ENCODE results near the gene GALK2.

DNA sequence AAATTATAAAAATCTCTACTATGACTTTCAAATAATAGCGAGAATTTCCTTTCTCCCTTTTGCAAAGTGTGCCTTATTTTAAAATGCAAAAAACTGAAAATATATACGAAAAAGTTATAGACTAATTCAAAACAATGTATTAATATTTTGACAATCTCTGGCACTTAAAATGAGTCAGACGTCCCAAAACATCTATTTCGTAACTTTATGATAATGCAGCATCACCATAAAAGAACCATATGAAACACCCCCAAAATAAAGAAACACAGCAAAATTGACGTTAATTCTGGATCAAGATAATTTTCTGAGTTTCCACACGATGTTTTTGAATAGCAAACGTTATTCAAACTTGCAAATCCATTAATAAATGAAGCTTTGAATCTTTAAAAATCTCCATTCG, 15.7 kb upstream of the GALK2 start:
- TF ChIP-seq, protein P1, sequence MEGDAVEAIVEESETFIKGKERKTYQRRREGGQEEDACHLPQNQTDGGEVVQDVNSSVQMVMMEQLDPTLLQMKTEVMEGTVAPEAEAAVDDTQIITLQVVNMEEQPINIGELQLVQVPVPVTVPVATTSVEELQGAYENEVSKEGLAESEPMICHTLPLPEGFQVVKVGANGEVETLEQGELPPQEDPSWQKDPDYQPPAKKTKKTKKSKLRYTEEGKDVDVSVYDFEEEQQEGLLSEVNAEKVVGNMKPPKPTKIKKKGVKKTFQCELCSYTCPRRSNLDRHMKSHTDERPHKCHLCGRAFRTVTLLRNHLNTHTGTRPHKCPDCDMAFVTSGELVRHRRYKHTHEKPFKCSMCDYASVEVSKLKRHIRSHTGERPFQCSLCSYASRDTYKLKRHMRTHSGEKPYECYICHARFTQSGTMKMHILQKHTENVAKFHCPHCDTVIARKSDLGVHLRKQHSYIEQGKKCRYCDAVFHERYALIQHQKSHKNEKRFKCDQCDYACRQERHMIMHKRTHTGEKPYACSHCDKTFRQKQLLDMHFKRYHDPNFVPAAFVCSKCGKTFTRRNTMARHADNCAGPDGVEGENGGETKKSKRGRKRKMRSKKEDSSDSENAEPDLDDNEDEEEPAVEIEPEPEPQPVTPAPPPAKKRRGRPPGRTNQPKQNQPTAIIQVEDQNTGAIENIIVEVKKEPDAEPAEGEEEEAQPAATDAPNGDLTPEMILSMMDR (IDR thresholded peaks at IDR 0.05), result no peak
- TF ChIP-seq POLR2A (IDR thresholded peaks at IDR 0.05), result no peak

Measured in body of pancreas (tissue), 4 donors.